Islet precursor cell (in vitro differentiated cells): ENCODE data around the gene RNPEP.
"Not testable (repeated sequence)": the region's sequence is repeated elsewhere in the genome, so short reads cannot be mapped to it uniquely, and the experiment has no call there.

ENCODE experiments used
- DNase-seq: peaks from one replicate; pipeline ENCODE4 v3.0.0-alpha.2; 2018

The RNPEP gene

DNA sequence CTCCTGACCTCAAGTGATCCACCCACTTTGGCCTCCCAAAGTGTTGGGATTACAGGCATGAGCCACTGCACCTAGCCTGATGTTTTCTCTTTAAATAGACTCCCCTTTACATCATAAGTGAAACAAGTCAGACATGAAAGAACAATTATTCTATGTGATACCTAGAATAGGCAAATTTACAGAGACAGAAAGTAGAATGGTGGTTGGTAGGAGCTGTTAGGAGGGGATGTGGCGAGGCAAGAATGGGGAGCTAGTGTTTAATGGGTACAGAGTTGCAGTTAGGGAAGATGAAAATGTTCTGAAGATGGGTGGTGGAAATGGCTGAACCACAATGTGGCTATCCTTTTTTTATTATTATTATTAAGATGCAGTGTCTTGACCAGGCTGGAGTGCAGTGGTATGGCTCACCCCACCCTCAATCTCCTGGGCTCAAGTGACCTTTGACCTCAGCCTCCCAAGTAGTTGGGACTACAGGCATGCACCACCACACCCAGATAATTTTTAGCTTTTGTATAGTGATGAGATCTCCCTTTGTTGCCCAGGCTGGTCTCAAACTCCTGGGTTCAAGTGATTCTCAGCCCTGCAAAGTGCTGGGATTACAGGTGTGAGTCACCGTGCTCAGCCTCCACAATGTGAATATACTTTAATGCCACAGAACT, 56.4 kb downstream of the RNPEP start:
- DNase-seq = no peak

- DNase-seq = no peak
Observed at GRCh38 chr1:202045705-202046104, 63.3 kb downstream of the RNPEP start.

DNA sequence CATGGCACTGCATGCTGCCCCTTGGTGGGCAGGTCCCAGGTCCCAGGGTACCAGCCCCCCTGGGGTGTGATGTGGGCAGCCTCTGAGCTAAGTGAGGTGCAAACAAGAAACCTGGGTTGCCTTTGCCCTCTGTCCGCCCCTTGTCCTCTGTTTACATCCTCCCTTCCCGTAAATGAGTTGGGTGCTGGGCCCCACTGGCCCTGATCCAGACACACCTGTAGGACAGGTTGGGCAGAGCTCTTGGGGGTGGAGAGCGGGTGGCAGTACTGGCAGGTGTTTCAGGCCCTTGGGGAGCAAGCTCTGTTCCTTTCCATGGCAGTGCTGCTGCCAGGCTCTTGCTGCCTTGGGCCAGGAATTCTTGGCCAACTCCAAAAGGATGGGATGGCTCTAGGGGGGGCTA, 63.8 kb downstream of the RNPEP start:
- no peak for DNase-seq

GRCh38 chr1:202046748-202047708, 64.6 kb downstream of the RNPEP start:
- DNase-seq = no peak

DNA sequence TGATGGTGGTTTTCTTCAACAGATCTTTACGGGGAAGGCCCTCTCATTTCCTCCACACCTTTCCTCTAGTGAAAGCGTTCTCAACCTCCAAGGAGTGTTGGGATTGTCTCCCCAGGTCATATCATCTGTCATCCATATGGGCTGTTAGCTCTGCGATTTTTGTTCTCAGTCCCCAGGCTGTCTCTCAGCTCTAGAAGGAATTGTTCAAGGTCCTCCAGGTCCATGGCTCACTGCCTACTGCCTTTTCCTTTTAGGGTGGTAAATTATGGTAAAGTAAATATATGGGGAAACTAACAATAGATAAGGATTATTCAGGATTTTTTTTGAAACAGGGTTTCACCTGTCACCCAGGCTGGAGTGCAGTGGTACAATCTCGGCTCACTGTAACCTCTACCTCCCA, 65.5 kb downstream of the RNPEP start:
- DNase-seq = no peak

GRCh38 chr1:202049129-202049528, 66.7 kb downstream of the RNPEP start:
- DNase-seq = no peak

- DNase-seq = no peak
Observed at GRCh38 chr1:202054094-202054493, 71.6 kb downstream of the RNPEP start.

- DNase-seq = not testable (repeated sequence)
Observed at GRCh38 chr1:202054673-202055072, 72.2 kb downstream of the RNPEP start.
